ENCODE measurements around the gene PRPS1. TPM values are rescaled to one million over a fixed set of nuclear protein-coding genes. Genes with fewer than 3 reads are reported as not detected.

Gene PRPS1
- total RNA-seq, 1 experiment from 2014 or later, result 90.5 TPM

GRCh38 chrX:107699616-107700015 is 71.3 kb downstream of the PRPS1 start:
- Histone ChIP-seq H2AK5ac (ENCODE audit: insufficient read length, low read length) (no peak overlapping the region), H4K5ac (ENCODE audit: insufficient read length, low read depth, low read length) (no peak overlapping the region), H3K18ac (ENCODE audit: insufficient read length, low read depth, low read length) (no peak overlapping the region), H4K20me1 (ENCODE audit: control insufficient read depth, insufficient read depth, insufficient read length) (no peaks in the 10 kb centered on the region), H3K27ac (ENCODE audit: insufficient read length, low read depth, low read length) (no peak overlapping the region), H2BK15ac (ENCODE audit: low read depth, low read length) (no peak overlapping the region), H2AFZ (ENCODE audit: low read length) (no peak overlapping the region), H2BK120ac (ENCODE audit: low read depth, low read length, poor library complexity, severe bottlenecking) (no peak overlapping the region), H3K4me1 (ENCODE audit: insufficient read depth, low read length) (no peaks in the 10 kb centered on the region; the same call in 1 of the 2 replicates), H3T11ph (ENCODE audit: low read length) (no peak overlapping the region), H3K4ac (ENCODE audit: low read depth, low read length) (no peak overlapping the region), H3K4me2 (ENCODE audit: insufficient read depth, insufficient read length, low read length) (no peak overlapping the region), H3K9me3 (ENCODE audit: control insufficient read depth, low read depth, low read length) (no peaks in the 10 kb centered on the region), H3K56ac (ENCODE audit: insufficient read length, low read depth, low read length) (no peak overlapping the region), H3K79me2 (ENCODE audit: insufficient read depth, low read length) (no peaks in the 10 kb centered on the region), H3K79me1 (ENCODE audit: insufficient read depth, low read depth, low read length, poor library complexity, severe bottlenecking) (no peaks in the 10 kb centered on the region), H4K91ac (ENCODE audit: insufficient read length, low read depth, low read length) (no peak overlapping the region), H2BK20ac (ENCODE audit: low read depth, low read length, poor library complexity, severe bottlenecking) (no peak overlapping the region), H3K14ac (ENCODE audit: insufficient read depth, low read length) (no peak overlapping the region), H3K23ac (ENCODE audit: insufficient read length, low read depth, low read length) (no peak overlapping the region), H3K27me3 (ENCODE audit: insufficient read depth, low read length) (no peaks in the 10 kb centered on the region), H2BK12ac (ENCODE audit: insufficient read length, low read depth, low read length) (no peak overlapping the region), H2BK5ac (ENCODE audit: insufficient read length, low read length) (no peak overlapping the region), H4K8ac (replicated peaks; ENCODE audit: insufficient read length, low read depth, low read length) (no peak overlapping the region), H3K23me2 (ENCODE audit: insufficient read length, low read depth, low read length, poor library complexity, severe bottlenecking) (no peaks in the 10 kb centered on the region), H3K9ac (ENCODE audit: extremely low read depth, insufficient read length, low read length) (no peak overlapping the region)
- peaks cover 5 to 29% of the 10 kb centered on the region in 2 experiments for H3K4me1 Mint-ChIP-seq
- no peaks in the 10 kb centered on the region; the same call in none of the 2 replicates for H3K27me3 Mint-ChIP-seq (ENCODE audit: low read depth)
- no peak for TF ChIP-seq CTCF (conservative IDR thresholded peaks at IDR 0.05)
- 0 out of 7 replicates have a peak overlapping the region, but pooled peaks of 1 of the 3 experiments have one; percentile 6 for H3K27ac Mint-ChIP-seq
- WGBS (ENCODE audit: extremely low coverage, insufficient read length, low lambda C conversion rate), result no CpG with 5 or more reads among the region's 2 CpGs
- peaks cover 0 to 3% (median 0%) of the 10 kb centered on the region in 3 experiments; a peak in 2 of 7 replicates for H3K36me3 Mint-ChIP-seq (ENCODE audit: insufficient read depth in 1 of 3, low read depth in 3 of 3)
- peaks cover 0 to 56% of the 10 kb centered on the region in 2 experiments; a peak in 3 of 5 replicates for H3K9me3 Mint-ChIP-seq
- H3K4me3 Mint-ChIP-seq, result no peak overlapping the region
- no peak for DNase-seq

All from H9 (cell line).